Ectodermal cell (in vitro differentiated cells): Measurements from ENCODE around the gene NELFA.

Experiments
- H3K27ac ChIP-seq: 2 replicates; pipeline ENCODE4 v1.7.0; 2013; ENCODE audit warnings: mild to moderate bottlenecking, low read depth, low read length; ENCODE audit not compliant: insufficient read depth, poor library complexity, severe bottlenecking
- H3K27me3 ChIP-seq: 2 replicates; pipeline ENCODE4 v1.7.0; 2013; ENCODE audit warnings: mild to moderate bottlenecking, low read length; ENCODE audit not compliant: insufficient read depth, control insufficient read depth, poor library complexity, severe bottlenecking
- H3K36me3 ChIP-seq: one replicate; pipeline ENCODE4 v1.7.0; 2013; ENCODE audit warnings: low read length; ENCODE audit not compliant: control insufficient read depth, insufficient read depth
- H3K4me1 ChIP-seq: one replicate; pipeline ENCODE4 v1.7.0; 2013; ENCODE audit warnings: low read length; ENCODE audit not compliant: control insufficient read depth, insufficient read depth
- H3K4me3 ChIP-seq: 2 replicates; pipeline ENCODE4 v1.7.0; 2013; ENCODE audit warnings: low read depth, low read length, control low read depth; ENCODE audit not compliant: insufficient read depth
- H3K9me3 ChIP-seq: 2 replicates; pipeline ENCODE4 v1.7.0; 2013; ENCODE audit warnings: mild to moderate bottlenecking, low read length, moderate library complexity; ENCODE audit not compliant: control insufficient read depth
- WGBS, 2 experiments: methylation state at CpG; one replicate each; pipeline ENCODE4 v1.1.7; 2013; ENCODE audit warnings: missing lambda C conversion rate in 2 of 2; 5-methylcytosine and 5-hydroxymethylcytosine counted together

Gene NELFA

GRCh38 chr4:1974840-1975239, 33.9 kb downstream of the NELFA start:
- Histone ChIP-seq H3K9me3 (no peaks in the 10 kb centered on the region), H3K27me3 (no peaks in the 10 kb centered on the region), H3K36me3 (peaks cover 74% of the 10 kb centered on the region), H3K4me1 (no peaks in the 10 kb centered on the region), H3K27ac (no peak overlapping the region), H3K4me3 (no peak overlapping the region)
- WGBS, 2 experiments: 96% methylated on average over 8 of the region's 8 CpGs

DNA sequence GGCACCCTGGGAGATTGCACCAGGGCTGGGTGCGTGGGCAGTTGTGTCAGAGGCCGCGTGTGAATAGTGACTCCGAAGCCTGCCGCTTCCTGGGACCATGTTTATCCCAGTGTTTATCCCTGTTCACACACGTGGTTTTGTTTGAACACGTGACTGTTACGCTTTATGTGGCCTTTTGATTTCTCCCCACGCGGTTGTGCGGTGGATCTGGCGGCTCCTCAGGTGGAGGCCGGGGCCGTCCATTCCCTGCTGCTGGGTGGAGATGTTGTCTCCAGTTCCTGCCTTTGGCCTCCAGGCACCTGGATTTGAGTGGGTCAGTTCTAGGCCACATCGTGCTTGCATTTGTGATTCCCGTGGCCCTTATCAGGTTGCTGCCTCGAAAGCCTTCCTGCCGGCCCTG, 35.1 kb downstream of the NELFA start:
- Histone ChIP-seq H3K36me3 (peaks cover 77% of the 10 kb centered on the region), H3K9me3 (no peaks in the 10 kb centered on the region), H3K27ac (no peak overlapping the region), H3K27me3 (no peaks in the 10 kb centered on the region), H3K4me3 (no peak overlapping the region), H3K4me1 (no peaks in the 10 kb centered on the region)
- 96% methylated on average over 18 of the region's 18 CpGs for WGBS, 2 experiments

GRCh38 chr4:1973218-1973617, 35.6 kb downstream of the NELFA start:
- peaks cover 77% of the 10 kb centered on the region for H3K36me3 ChIP-seq
- no peak overlapping the region for H3K27ac ChIP-seq
- H3K27me3 ChIP-seq: no peaks in the 10 kb centered on the region
- no peaks in the 10 kb centered on the region for H3K4me1 ChIP-seq
- no peaks in the 10 kb centered on the region for H3K9me3 ChIP-seq
- 96 to 98% methylated on average over 12 of the region's 12 CpGs for WGBS, 2 experiments
- H3K4me3 ChIP-seq: no peak overlapping the region

DNA sequence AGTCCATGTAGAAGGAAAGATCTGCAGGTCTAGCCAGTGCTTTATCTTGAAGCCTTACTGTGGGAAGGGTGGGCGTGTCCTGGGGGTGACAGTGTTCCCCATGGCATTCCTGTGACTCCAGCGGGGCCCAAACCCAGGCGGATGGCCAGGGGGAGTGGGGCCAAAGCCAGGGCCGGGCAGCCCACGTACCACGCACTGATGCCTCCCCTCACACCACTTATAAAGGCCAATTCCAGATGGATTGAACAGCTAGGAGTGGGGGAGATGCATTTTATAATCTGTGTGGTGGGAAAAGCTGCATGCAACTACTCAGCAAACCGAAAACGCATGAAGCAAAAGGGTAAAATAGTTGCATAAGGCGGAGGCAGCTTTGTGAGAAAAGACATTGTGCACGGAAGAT, 36.4 kb downstream of the NELFA start:
- Histone ChIP-seq H3K27ac (no peak overlapping the region), H3K4me1 (no peaks in the 10 kb centered on the region), H3K36me3 (peaks cover 69% of the 10 kb centered on the region), H3K27me3 (no peaks in the 10 kb centered on the region), H3K9me3 (no peaks in the 10 kb centered on the region), H3K4me3 (no peak overlapping the region)
- WGBS, 2 experiments: 96 to 98% methylated on average over 7 to 10 of the region's 10 CpGs

DNA sequence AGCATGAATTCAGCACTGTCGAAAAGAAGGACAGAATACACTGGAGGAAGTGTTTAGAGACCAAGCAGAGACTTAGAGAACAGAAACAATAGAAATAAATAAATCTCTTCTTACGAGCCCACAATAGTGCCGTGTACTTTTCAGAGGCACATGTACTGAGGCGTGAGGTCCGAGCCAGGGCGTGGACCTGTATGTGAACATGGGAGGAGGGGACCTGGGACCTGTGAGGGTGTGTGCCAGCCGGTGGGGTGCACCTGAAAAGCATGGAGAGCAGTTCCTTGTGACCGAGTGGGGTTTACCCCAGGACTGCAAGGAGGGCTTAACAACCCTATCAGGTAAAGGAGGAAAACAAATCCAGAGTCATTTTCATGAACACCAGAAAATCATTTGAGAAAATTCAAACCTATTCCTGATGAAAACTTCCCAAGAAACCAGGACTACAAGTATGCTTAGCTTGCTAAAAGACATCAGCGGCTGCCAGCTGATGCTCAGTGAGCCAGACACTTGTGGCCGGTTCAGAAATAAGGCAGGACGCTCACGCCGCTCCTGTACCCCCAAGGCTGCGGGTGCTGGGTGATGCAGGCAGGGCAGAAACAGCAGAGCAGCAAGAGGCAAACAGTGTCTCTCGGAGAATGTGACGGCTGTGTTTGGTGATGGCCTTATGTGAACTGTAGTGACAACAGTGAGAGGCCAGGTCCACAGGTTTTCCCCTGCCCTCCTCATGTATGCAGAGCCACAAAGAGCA, 37.1 kb downstream of the NELFA start:
- no peaks in the 10 kb centered on the region for H3K9me3 ChIP-seq
- H3K27ac ChIP-seq: no peak overlapping the region
- H3K36me3 ChIP-seq: peaks cover 61% of the 10 kb centered on the region
- H3K4me3 ChIP-seq: no peak overlapping the region
- WGBS, 2 experiments: 96 to 97% methylated on average over 16 of the region's 16 CpGs
- no peaks in the 10 kb centered on the region for H3K4me1 ChIP-seq
- no peaks in the 10 kb centered on the region for H3K27me3 ChIP-seq

DNA sequence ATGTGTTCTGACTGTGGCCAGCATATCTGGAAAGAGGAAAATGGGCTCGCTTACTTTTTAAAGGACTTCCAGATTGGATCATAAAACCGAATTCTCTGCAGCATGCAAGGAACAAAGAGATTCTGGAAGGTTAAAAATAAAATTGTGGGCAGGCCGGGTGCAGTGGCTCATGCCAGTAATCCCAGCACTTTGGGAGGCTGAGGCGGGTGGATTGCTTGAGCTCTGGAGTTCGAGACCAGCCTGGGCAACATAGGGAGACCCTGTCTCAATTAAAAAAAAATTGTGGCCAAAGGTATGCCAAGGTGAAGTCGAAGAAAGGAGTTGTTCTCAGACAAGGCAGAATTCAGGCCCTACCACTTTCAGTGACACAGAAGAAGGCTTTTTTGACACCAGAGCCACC, 37.8 kb downstream of the NELFA start:
- no peaks in the 10 kb centered on the region for H3K4me1 ChIP-seq
- no peaks in the 10 kb centered on the region for H3K9me3 ChIP-seq
- 94 to 95% methylated on average over 6 of the region's 6 CpGs for WGBS, 2 experiments
- H3K27me3 ChIP-seq: no peaks in the 10 kb centered on the region
- H3K36me3 ChIP-seq: peaks cover 55% of the 10 kb centered on the region
- H3K4me3 ChIP-seq: no peak overlapping the region
- no peak overlapping the region for H3K27ac ChIP-seq

GRCh38 chr4:1969928-1970723, 38.6 kb downstream of the NELFA start:
- H3K27me3 ChIP-seq: no peaks in the 10 kb centered on the region

GRCh38 chr4:1968686-1969295, 40.0 kb downstream of the NELFA start:
- Histone ChIP-seq H3K9me3 (no peaks in the 10 kb centered on the region), H3K27me3 (no peaks in the 10 kb centered on the region), H3K27ac (no peak overlapping the region), H3K36me3 (peaks cover 52% of the 10 kb centered on the region), H3K4me1 (no peaks in the 10 kb centered on the region), H3K4me3 (no peak overlapping the region)
- WGBS, 2 experiments: 93 to 96% methylated on average over 7 of the region's 7 CpGs

More at GRCh38 chr4:1969928-1970723, 38.6 kb downstream of the NELFA start:
- 96 to 97% methylated on average over 17 of the region's 17 CpGs for WGBS, 2 experiments
- Histone ChIP-seq H3K9me3 (no peaks in the 10 kb centered on the region), H3K27ac (no peak overlapping the region), H3K4me1 (no peaks in the 10 kb centered on the region), H3K36me3 (peaks cover 56% of the 10 kb centered on the region), H3K4me3 (no peak overlapping the region)

DNA sequence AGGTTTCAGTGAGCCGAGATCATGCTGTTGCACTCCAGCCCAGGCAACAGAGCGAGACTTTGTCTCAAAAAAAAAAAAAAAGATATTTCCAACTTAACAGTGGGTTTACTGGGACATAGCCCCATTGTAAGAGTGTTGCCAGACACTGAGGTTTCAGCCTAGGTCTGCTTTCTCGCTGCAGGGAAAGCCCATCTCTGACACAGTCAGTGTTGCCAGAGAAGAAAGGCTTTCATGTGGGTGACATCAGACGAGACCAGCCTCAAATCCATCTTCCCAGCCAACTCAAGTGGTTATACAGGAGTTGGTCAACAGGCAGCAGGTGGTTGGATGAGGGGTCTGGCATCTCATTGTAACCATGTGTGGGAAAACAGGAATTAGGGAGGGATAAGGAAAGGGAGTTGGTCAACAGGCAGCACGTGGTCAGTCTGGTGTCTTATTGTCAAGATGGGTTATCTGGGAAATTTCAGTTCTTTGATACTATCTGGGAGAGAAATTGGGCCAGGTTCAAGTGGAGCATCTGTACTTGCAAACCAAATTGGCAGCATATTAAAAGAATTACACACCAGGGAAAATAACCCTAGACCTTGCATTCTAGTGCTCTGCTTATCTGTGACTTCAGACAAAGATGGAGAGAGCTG, 41.1 kb downstream of the NELFA start:
- Histone ChIP-seq H3K4me1 (no peaks in the 10 kb centered on the region), H3K27me3 (no peaks in the 10 kb centered on the region), H3K9me3 (no peaks in the 10 kb centered on the region), H3K36me3 (peaks cover 56% of the 10 kb centered on the region), H3K4me3 (no peak overlapping the region), H3K27ac (no peak overlapping the region)
- WGBS, 2 experiments: 94 to 97% methylated on average over 5 of the region's 5 CpGs

GRCh38 chr4:1964971-1965370, 43.8 kb downstream of the NELFA start:
- peaks cover 52% of the 10 kb centered on the region for H3K36me3 ChIP-seq

More at GRCh38 chr4:1964971-1965370, 43.8 kb downstream of the NELFA start:
- 95 to 100% methylated on average over 1 of the region's 1 CpG for WGBS, 2 experiments
- Histone ChIP-seq H3K4me3 (no peak overlapping the region), H3K27ac (no peak overlapping the region), H3K9me3 (no peaks in the 10 kb centered on the region), H3K4me1 (no peaks in the 10 kb centered on the region), H3K27me3 (no peaks in the 10 kb centered on the region)
